ENCODE measurements around the gene LSM11.

The LSM11 gene

DNA sequence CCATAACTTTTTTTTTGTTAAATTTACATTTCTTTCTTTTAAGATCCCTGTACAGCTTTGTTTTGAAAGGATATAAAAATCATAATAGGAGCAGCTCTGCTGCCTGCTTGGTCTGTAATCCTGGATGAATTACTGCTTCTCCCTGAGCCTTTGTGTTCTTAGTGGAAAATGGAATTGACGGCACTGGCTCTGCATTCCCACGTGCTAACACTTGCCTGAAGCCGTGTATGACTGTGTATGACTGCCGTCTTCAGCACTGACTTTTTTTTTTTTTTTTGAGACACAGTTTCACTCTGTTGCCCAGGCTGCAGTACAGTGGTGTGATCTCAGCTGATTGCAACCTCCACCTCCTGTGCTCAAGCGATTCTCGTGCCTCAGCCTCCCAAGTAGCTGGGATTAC lies 7.5 kb upstream of the LSM11 start:
- no peak for DNase-seq

GRCh38 chr5:157739388-157740228 lies 3.9 kb upstream of the LSM11 start:
- no peak for DNase-seq

DNA sequence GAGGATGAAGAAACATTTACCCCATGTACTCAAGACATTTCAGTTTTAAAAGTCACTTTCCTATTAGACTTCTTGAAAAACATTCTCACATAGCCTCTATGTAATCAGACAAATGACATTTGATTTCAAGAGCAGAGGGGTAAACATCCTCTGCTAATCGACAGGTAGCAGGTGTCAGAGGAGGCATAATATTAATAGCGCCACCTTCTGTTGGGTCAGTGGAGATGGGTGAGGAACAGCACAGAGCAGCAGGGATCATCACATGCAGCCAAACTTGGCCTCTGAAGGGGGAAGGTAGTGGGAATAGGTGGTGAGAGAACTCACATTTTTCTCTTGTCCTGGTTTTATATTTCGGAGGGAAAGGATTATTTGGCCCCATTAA lies 3.3 kb upstream of the LSM11 start:
- DNase-seq = no peak

- DNase-seq = no peak
Observed at GRCh38 chr5:157741131-157741530, 2.4 kb upstream of the LSM11 start.

DNA sequence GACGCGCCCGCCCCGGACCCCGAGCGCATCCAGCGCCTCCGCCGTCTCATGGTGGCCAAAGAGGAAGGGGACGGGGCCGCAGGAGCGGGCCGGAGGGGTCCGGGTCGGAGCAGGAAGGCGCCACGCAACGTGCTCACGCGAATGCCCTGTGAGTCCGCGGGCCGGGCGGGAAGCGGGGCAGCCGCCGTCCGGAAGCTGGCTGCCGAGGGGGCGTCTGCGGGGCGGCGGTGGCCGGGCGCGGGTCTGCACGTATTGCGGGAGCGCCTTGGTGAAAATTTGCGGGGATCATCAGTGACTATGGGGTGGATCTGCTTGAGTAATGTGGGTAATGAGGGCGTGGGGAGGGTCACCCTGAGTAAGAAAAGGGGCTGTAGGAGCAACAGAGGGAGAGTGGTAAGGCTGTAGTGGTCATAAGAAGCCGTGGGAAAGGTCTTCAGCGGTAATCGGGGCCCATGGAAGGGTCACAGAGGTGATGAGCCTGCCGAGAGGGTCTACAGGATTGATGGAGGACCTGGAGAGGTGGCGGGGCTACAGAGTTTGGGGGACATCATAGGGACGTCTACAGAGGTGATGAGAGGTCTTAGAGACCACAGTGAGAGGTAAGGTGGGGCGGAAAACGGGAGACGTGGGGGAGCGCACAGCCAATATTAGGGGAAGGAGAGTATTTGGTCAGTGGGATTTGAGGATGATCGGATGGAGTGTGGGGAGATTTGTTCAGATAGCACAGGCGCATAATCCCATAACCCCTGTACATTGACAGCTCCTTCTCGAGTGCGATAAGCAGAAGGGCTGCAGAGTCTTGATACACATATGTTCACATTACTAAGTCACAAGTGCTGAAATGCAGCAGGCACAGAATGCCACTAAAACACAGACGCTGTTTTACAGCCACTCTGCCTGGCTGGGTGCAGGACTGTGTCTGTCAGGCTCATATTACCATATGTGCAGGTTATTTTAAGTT lies 819 bp downstream of the LSM11 start:
- DNase-seq = no peak

DNA sequence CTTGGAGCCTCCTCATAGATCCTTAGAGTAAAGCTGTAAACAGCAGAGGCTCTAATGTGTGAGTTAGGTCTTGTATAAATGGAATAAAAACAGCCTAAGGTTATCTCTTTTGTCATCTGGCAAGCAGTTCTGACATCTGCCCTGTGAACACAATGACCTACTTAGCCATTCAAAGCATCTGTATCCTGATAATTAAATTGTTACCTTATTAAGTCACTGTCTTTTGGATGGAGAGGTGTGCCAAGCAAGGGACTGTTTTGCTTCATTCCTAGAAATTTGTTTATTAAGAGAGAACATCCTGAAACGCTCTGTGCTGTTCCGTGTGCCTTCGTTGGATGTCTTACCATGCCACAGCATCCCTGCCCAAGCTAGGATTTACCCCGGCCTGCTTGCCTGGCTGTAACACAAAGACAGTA lies 1.5 kb downstream of the LSM11 start:
- no peak for DNase-seq

- DNase-seq = no peak
Observed at GRCh38 chr5:157747173-157747740, 3.7 kb downstream of the LSM11 start.

DNA sequence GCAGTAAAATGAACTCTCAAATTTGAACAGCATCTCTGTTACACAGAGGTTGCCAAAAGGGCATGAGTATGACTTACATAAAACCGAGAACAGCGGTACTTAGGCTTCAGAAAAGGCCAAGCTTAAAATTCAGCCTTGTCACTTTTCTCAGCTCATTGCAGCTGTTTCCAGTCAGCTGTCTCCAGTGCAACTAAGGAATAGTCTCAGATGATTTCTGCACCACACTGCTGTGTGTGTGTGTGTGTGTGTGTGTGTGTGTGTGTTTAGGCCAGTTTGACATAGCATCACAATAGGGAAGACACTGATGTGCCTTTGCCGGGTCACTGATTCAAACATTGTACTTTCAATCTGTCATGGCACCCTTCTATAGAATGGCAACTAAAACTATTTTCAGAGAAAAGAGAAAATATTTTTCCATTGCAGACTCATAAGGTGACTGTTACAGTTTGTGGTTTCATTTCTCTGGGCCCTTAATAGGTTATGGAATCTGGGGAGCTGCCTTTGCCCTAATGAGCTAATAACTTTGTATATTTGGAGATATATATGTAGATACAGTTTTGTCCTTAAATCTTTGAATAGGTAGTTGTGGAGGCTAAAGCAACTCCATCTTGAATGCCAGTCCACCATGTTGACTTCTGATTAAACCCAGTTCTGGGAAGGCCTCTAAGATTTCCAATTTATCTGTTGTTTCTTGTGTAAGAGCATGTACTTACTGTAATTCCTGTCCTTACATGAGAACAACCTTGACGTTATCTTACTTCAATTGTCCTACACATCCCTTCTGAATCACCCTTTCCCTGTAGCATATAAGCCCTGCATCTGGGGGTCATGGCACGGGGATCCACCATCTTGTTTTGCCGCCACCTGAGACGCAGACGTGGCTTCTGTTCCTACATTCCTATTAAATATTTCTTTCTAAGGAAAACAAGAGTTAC lies 4.5 kb downstream of the LSM11 start:
- DNase-seq = no peak

DNA sequence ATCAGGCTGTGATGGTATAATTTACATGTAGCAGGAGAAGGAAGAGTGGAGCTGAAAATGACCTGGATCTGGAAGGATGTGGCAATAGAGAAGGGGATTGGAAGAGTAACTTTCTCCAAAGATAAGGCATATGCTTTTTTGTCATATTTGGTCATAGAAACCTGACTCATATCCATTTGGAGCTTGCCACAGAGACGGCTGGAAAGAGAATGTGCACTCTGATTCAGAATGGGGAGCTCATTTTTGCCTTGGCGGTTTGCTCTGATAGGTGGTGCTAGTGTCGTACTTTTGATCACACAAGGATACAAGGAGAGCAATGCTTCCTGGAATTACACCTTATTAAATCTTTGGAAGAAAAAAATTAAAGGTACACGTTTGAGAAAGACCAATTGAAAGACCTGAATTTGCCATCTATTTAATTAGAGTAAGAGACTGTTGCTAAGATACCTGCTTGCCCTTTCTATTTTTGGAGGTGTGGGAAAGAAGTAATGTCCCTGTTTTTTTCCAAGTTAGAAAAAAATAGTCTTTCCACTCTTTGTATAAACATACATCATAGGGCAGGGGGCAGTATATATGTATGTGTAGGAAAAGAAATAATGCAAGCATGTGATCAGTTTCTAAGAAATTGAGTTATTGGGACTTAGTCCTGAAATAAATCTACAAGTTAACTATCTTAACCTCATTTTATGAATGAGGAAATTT lies 5.4 kb downstream of the LSM11 start:
- DNase-seq = no peak

DNA sequence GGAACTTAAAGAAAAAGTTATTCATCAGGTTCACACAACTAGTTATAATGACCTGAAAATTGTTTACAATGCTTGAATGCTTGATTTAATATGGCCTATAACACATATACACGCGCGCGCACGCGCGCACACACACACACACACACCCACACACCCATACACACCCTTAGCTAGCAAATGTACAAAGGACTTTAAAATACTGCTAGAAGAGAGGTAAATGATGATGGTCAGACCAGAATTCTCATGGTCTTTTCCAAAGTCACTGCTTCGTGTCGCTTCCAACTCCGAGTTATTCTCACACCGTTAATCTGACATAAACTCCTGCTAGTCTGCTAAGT lies 5.9 kb downstream of the LSM11 start:
- DNase-seq = no peak

DNA sequence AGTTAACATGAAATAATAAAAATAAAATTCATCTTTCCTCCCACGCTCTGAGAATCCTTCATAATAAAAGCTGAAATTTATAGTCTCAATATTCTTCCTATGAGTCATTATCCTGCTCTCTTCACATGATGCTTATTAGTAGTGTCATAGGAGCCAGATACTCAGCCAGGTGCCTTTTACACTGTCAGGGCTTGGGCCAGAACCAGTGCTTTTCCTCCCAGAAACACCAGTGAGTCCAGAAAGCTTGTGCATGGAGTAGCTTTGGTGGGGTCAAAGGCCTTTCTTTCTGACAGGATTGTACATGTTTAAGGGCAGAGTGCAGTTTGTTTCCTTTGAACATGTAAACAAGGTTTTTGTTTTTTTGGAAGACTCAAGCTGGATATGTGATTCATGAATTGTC lies 6.8 kb downstream of the LSM11 start:
- no peak for DNase-seq

DNA sequence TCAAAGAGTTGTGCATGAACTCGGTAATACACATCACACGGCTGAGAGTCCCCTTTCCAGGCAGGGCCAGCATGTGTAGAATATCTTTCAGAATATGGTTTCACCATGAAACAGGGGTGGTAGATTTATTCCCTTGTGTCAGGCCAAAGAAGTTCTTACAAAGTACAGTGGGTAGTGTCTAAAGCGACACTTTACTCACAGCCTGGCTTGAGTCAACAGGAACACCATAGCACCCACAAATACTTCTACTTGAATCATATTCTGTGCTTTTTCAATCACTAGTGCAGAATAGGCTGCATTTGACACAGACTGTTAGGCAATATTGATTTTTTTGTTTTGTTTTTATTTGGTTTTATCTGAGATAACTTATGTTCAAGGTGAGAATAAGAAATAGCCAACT lies 12.6 kb downstream of the LSM11 start:
- no peak for DNase-seq

- no peak for DNase-seq
Observed at GRCh38 chr5:157758706-157759105, 15.2 kb downstream of the LSM11 start.

- DNase-seq = peak; percentile 91
Observed at GRCh38 chr5:157761690-157762621, 18.4 kb downstream of the LSM11 start.

DNA sequence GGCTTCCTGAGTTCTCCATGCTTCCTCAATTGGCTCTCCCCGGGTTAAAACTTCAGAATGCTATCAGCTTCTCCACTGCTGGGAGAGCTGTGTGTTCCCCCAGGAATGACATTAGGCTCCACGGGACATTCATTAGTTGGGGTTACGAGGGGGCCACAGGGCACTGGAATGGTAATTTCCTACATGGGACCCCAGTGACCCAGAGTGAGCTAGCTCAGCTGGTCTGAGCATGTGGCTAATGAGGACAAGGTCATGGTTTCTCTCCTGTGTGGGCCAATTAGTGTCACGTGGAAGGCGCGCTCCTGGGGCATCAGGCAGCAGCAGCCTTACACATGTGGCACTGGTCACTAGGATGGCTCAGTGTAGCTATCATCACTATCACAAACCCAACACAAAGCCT lies 21.0 kb downstream of the LSM11 start:
- DNase-seq = no peak

GRCh38 chr5:157766442-157766841 lies 22.9 kb downstream of the LSM11 start:
- no peak for DNase-seq

- no peak for DNase-seq
Observed at GRCh38 chr5:157766902-157767301, 23.4 kb downstream of the LSM11 start.

DNA sequence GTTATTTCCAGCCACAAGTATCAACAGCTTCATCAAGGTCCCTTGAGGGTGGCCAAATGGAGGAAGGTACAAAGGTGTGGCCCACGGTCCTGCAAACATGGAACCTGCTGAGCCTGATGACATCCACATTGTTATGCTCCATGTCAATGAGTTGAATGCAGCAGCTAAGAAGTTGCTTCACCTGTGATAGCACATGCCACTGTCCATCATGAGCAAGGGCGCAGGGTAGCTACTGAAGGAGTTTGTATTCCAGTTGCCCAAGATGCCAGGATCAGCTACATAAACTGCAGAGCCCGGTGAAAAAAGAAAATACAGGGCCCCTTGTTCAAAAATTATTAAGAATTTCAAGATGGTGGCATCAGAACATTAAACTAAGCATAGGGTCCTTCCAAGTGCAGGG lies 24.2 kb downstream of the LSM11 start:
- no peak for DNase-seq

DNA sequence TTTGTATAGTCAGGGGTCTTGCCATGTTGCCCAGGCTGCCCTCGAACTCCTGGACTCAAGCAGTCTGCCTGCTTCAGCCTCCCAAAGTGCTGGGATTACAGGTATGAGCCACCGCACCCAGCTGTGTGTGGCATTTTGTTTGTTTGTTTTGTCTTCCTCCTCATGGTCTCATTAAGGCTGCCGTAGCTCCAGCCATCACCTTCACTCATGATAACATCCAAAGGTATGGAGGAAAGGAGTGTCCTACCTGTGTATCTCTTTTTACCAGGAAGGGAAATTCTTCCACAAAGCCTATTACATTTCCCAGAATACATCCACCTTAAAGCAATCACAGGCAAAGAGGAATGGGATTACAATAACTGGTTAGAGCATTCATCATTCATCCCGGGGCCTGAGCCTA lies 27.2 kb downstream of the LSM11 start:
- DNase-seq = no peak

DNA sequence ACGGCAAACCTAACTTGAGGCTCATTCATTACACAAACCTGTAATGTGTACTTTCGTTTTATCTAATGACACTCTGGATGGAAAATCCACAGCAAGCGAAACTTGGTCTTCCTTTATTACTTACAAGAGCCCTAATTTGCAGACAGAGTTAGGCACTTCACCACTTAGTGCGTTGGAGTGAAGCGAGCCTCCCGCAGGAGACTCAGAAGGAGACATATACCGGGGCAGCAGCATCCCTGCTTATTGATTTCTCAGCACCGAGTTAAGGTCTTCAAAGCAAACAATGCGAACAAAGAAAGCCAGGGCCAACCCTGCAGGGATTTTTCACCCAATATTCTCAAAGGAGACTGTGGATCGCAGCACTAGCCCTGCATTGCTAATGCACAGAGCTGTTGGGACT lies 28.6 kb downstream of the LSM11 start:
- DNase-seq = no peak
